Mesendoderm (in vitro differentiated cells): ENCODE measurements around the gene WDR48.

Source experiments
- DNase-seq: peaks from one replicate; pipeline ENCODE4 v3.0.0; 2013
- H2AK5ac ChIP-seq: 2 replicates; pipeline ENCODE4 v1.6.1; 2013; ENCODE audit warnings: low read length, inconsistent platforms
- H2BK120ac ChIP-seq: 2 replicates; pipeline ENCODE4 v1.6.1; 2013; ENCODE audit warnings: low read depth, mild to moderate bottlenecking, low read length, moderate library complexity, mixed read lengths
- H2BK15ac ChIP-seq: replicated peaks from 2 replicates; pipeline ENCODE4 v1.6.1; 2013; ENCODE audit warnings: low read depth, mild to moderate bottlenecking, moderate library complexity
- H2BK5ac ChIP-seq: 2 replicates; pipeline ENCODE4 v1.6.1; 2013; ENCODE audit warnings: low read length, inconsistent platforms
- H3K18ac ChIP-seq: 2 replicates; pipeline ENCODE4 v1.6.1; 2013; ENCODE audit warnings: mild to moderate bottlenecking, low read length, mixed read lengths
- H3K23ac ChIP-seq: one replicate; pipeline ENCODE4 v1.6.1; 2013; ENCODE audit warnings: low read length
- H3K27ac ChIP-seq: 2 replicates; pipeline ENCODE4 v1.5.1; 2013; ENCODE audit warnings: low read depth, mild to moderate bottlenecking, inconsistent platforms, low read length, moderate library complexity
- H3K27me3 ChIP-seq: 2 replicates; pipeline ENCODE4 v1.6.1; 2013; ENCODE audit warnings: low read length, control low read depth, mild to moderate bottlenecking, inconsistent platforms; ENCODE audit not compliant: insufficient read depth, poor library complexity
- H3K36me3 ChIP-seq: 2 replicates; pipeline ENCODE4 v1.6.1; 2013; ENCODE audit warnings: low read length, inconsistent platforms; ENCODE audit not compliant: control insufficient read depth, insufficient read depth
- H3K4ac ChIP-seq: one replicate; pipeline ENCODE4 v1.6.1; 2013; ENCODE audit warnings: low read depth, mild to moderate bottlenecking, low read length, moderate library complexity
- H3K4me1 ChIP-seq: 2 replicates; pipeline ENCODE4 v1.6.1; 2013; ENCODE audit warnings: low read depth, low read length, inconsistent platforms; ENCODE audit not compliant: control insufficient read depth
- H3K4me2 ChIP-seq: 2 replicates; pipeline ENCODE4 v1.6.1; 2013; ENCODE audit warnings: low read length
- H3K4me3 ChIP-seq: 2 replicates; pipeline ENCODE4 v1.5.1; 2013; ENCODE audit warnings: mild to moderate bottlenecking, low read length
- H3K56ac ChIP-seq: one replicate; pipeline ENCODE4 v1.6.1; 2013; ENCODE audit warnings: low read length
- H3K79me1 ChIP-seq: 2 replicates; pipeline ENCODE4 v1.6.1; 2013; ENCODE audit warnings: low read length, inconsistent platforms
- H3K79me2 ChIP-seq: 2 replicates; pipeline ENCODE4 v1.6.1; 2013; ENCODE audit warnings: mild to moderate bottlenecking, low read length; ENCODE audit not compliant: control insufficient read depth, insufficient read depth
- H3K9ac ChIP-seq: 2 replicates; pipeline ENCODE4 v1.6.1; 2013; ENCODE audit warnings: low read length, inconsistent platforms
- H4K5ac ChIP-seq: one replicate; pipeline ENCODE4 v1.6.1; 2013; ENCODE audit warnings: low read length
- H4K8ac ChIP-seq: one replicate; pipeline ENCODE4 v1.6.1; 2013; ENCODE audit warnings: low read depth, mild to moderate bottlenecking, control low read depth, low read length, moderate library complexity
- WGBS: extraction: QIAGEN DNeasy Blood & Tissue Kit; methylation state at CpG from one replicate; pipeline ENCODE4 v1.1.7; 2013; ENCODE audit warnings: low lambda C conversion rate, missing lambda C conversion rate; ENCODE audit not compliant: insufficient coverage; ENCODE audit errors: extremely low coverage; 5-methylcytosine and 5-hydroxymethylcytosine counted together

Gene WDR48

DNA sequence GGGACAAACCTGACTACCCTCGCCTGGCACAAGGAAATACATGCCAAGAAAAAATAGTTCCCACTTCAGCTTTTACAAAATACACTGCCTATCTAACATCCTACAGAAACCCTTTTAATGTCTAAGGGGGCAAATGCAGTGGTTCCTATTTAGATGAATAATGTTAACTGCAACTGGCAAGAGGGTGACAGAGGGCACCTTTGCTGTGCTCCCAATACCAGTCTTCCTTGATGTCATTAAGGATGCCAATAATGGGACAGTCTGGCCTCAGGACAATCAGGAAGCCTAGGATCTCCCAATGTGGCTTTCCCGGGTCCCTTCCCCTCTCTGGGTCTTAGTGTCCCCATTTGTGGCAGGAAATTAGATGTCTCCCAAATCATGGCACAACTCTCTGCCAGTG is 87.6 kb downstream of the WDR48 start:
- H3K27ac ChIP-seq, result no peak overlapping the region
- peaks cover 2% of the 10 kb centered on the region for H3K79me2 ChIP-seq
- no peaks in the 10 kb centered on the region for H3K27me3 ChIP-seq
- no peaks in the 10 kb centered on the region for H3K4me1 ChIP-seq
- H3K79me1 ChIP-seq, result peaks cover 11% of the 10 kb centered on the region
- H3K36me3 ChIP-seq, result peaks cover 16% of the 10 kb centered on the region
- H2BK5ac ChIP-seq, result no peak overlapping the region
- H3K56ac ChIP-seq, result no peak overlapping the region
- H2BK120ac ChIP-seq, result no peak overlapping the region
- no peak overlapping the region for H4K5ac ChIP-seq
- H3K4me3 ChIP-seq, result no peak overlapping the region
- H3K4me2 ChIP-seq, result no peak overlapping the region
- no peak overlapping the region for H3K4ac ChIP-seq
- WGBS, result no CpG with 5 or more reads among the region's 2 CpGs
- no peak overlapping the region for H2BK15ac ChIP-seq
- no peak overlapping the region for H4K8ac ChIP-seq
- H3K18ac ChIP-seq, result no peak overlapping the region
- no peak overlapping the region for H2AK5ac ChIP-seq
- no peak for DNase-seq
- no peak overlapping the region for H3K23ac ChIP-seq
- H3K9ac ChIP-seq, result no peak overlapping the region

DNA sequence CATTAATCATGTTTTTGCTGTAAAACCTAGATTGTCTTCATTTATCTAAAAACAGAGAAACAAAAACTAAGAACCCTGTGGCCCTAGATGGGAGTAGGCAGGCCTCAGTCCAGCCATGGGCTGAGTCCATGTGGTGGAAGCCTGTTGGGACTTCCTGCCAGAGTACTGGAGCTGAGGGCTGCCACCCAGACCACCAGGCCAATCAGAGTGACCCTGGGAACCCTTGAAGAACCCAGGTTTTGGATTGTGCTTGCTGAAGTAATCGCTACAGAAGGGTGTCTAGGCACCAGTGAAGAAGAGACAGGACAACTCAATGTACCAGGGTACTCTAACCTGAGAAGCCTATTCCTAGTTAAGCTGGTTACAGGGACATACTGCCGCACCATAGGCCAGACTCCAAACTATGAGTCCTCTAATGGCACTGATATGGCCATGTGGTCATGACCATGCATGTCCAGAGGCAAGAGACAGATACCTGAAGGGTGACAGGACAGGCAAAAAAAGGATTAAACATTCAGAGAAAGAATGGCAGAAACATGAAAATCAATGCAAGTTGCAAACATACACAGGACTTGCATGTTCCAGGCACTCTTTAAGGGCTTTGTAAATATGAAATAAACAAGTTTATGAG is 88.6 kb downstream of the WDR48 start:
- Histone ChIP-seq H4K5ac (no peak overlapping the region), H2BK15ac (no peak overlapping the region), H3K18ac (no peak overlapping the region), H3K56ac (no peak overlapping the region), H3K27ac (no peak overlapping the region), H3K79me1 (peaks cover 11% of the 10 kb centered on the region), H3K36me3 (peaks cover 16% of the 10 kb centered on the region), H2BK120ac (no peak overlapping the region), H3K79me2 (peaks cover 2% of the 10 kb centered on the region), H3K4ac (no peak overlapping the region), H2BK5ac (no peak overlapping the region), H3K23ac (no peak overlapping the region), H3K27me3 (no peaks in the 10 kb centered on the region), H2AK5ac (no peak overlapping the region), H3K4me3 (no peak overlapping the region), H4K8ac (no peak overlapping the region), H3K4me2 (no peak overlapping the region), H3K4me1 (no peaks in the 10 kb centered on the region), H3K9ac (no peak overlapping the region)
- DNase-seq, result no peak
- WGBS, result no CpG with 5 or more reads among the region's 2 CpGs

DNA sequence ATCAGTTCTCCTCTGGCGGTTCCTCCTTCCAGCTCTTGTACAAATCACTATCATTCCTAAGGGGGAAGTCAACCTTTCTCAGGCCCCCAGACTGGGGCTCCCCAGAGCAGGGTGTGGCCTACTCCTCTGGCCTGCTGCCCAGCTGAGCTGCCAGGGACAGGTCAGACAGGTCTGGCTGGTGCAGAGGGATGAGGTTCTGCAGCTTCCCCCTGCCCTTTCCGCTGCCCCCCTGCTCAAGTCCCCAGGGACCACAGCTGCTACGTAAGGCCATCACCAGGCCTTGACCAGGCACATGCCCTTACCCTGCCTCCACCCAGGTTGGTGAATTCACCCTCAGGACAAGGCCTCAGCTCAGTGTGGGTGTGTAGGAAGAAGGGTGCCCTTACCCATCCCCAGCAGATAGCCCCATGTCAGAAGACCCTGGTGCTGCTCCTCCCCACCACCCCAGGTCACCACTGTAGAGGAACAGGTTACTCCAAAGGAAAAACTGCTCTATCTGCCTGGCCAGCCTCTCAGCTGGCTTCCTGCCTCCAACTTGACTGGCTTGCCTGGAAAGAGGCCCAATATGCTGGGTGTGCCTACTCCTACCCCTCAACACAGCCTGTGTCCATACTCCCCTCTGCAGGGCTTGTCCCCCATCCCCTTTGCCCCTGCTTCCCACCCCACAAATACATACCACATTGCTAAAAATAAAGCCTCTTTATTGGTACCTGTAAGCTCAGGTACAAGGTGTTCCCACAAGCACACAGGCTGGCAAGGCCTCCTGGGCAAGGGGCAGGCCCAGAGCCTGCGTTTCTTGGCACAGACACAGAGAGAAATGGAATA is 89.6 kb downstream of the WDR48 start:
- no peak overlapping the region for H3K18ac ChIP-seq
- no peak overlapping the region for H3K4me3 ChIP-seq
- H4K8ac ChIP-seq, result no peak overlapping the region
- DNase-seq, result no peak
- no CpG with 5 or more reads among the region's 4 CpGs for WGBS
- no peak overlapping the region for H2BK120ac ChIP-seq
- H2BK15ac ChIP-seq, result no peak overlapping the region
- H3K79me1 ChIP-seq, result peaks cover 15% of the 10 kb centered on the region
- H3K4me2 ChIP-seq, result no peak overlapping the region
- no peak overlapping the region for H2BK5ac ChIP-seq
- H3K27ac ChIP-seq, result no peak overlapping the region
- H3K27me3 ChIP-seq, result no peaks in the 10 kb centered on the region
- H3K79me2 ChIP-seq, result peaks cover 7% of the 10 kb centered on the region
- peaks cover 18% of the 10 kb centered on the region for H3K36me3 ChIP-seq
- H3K4me1 ChIP-seq, result no peaks in the 10 kb centered on the region
- H4K5ac ChIP-seq, result no peak overlapping the region
- H3K23ac ChIP-seq, result no peak overlapping the region
- H3K56ac ChIP-seq, result no peak overlapping the region
- H3K4ac ChIP-seq, result no peak overlapping the region
- H3K9ac ChIP-seq, result no peak overlapping the region
- H2AK5ac ChIP-seq, result no peak overlapping the region

DNA sequence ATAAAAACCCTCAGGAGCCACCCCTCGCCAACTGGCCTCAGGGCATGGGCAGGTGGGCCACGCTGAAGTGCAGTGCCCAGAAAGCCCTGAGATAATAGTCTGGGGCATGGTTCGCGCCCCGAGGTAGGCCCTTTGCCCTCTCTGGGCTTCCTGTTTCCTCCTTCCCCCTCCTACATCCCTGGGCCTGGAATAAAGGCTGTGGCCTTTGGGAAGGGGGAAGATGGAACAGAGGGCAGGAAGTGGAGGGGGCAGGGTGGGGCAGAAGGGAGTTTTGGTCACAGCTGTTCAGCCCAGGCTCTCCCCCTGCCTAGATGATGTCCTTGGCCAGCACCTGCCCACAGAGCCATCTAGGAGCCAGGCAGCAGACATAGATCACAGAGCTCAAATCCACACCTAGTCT is 90.3 kb downstream of the WDR48 start:
- no peak overlapping the region for H3K56ac ChIP-seq
- H2AK5ac ChIP-seq, result no peak overlapping the region
- WGBS, result no CpG with 5 or more reads among the region's 5 CpGs
- no peak overlapping the region for H3K4ac ChIP-seq
- no peak overlapping the region for H3K4me2 ChIP-seq
- H3K36me3 ChIP-seq, result peaks cover 18% of the 10 kb centered on the region
- no peaks in the 10 kb centered on the region for H3K27me3 ChIP-seq
- H3K4me1 ChIP-seq, result peaks cover 2% of the 10 kb centered on the region
- H2BK15ac ChIP-seq, result no peak overlapping the region
- H4K5ac ChIP-seq, result no peak overlapping the region
- peaks cover 13% of the 10 kb centered on the region for H3K79me2 ChIP-seq
- no peak overlapping the region for H2BK5ac ChIP-seq
- H2BK120ac ChIP-seq, result no peak overlapping the region
- DNase-seq, result no peak
- no peak overlapping the region for H3K18ac ChIP-seq
- H3K4me3 ChIP-seq, result no peak overlapping the region
- H3K23ac ChIP-seq, result no peak overlapping the region
- no peak overlapping the region for H3K27ac ChIP-seq
- no peak overlapping the region for H4K8ac ChIP-seq
- no peak overlapping the region for H3K9ac ChIP-seq
- H3K79me1 ChIP-seq, result peaks cover 20% of the 10 kb centered on the region

DNA sequence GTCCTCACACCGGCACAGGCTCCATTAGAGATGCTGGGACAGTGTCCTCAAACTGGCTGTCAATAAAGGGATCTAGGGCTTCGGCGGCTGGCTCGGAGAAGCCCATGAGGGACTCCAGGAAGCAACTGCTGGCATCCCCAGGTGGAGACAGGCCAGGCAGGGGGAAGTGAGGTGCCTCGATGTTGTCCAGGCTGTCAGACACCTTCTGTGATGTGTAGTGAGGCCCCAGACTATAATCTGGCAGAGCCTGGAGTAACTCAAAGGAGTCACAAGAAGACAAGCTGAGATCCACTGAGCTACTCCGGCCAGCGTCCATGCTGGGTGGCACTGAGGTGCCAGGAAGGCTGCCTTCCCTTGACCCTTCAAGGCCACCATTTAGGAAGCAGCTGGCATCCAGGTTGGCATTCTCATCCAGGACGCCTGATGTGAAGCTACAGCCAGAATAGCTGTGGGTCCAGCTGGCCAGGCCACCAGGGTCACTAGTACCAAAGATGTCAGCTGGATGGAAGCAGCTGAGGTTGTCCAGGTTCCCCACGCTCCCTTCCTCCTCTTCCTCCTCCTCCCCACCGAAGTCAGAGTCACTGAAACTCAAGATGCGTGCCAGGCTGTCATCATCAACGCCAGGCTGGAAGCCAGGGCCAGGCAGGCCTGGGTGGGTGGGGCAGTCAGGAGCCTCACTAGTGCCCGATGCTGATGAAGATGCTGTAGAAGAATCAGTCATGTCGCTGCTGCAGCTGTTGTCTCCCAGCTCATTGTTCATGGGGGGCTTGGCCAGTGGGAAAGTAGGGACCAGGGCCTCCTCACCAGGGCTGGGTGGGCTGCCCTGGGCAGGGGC is 91.5 kb downstream of the WDR48 start:
- Histone ChIP-seq H3K4me3 (no peak overlapping the region), H3K27ac (no peak overlapping the region), H3K27me3 (no peaks in the 10 kb centered on the region), H2AK5ac (no peak overlapping the region), H2BK120ac (no peak overlapping the region), H3K4me1 (peaks cover 10% of the 10 kb centered on the region), H3K9ac (no peak overlapping the region), H3K23ac (no peak overlapping the region), H2BK5ac (no peak overlapping the region), H3K79me2 (peaks cover 25% of the 10 kb centered on the region), H2BK15ac (no peak overlapping the region), H4K8ac (no peak overlapping the region), H3K4ac (no peak overlapping the region), H3K56ac (no peak overlapping the region), H3K36me3 (peaks cover 18% of the 10 kb centered on the region), H3K18ac (no peak overlapping the region), H3K79me1 (peaks cover 27% of the 10 kb centered on the region), H4K5ac (no peak overlapping the region), H3K4me2 (no peak overlapping the region)
- no peak for DNase-seq
- WGBS, result no CpG with 5 or more reads among the region's 14 CpGs
